ENCODE data around the gene CMTR1.

DNA sequence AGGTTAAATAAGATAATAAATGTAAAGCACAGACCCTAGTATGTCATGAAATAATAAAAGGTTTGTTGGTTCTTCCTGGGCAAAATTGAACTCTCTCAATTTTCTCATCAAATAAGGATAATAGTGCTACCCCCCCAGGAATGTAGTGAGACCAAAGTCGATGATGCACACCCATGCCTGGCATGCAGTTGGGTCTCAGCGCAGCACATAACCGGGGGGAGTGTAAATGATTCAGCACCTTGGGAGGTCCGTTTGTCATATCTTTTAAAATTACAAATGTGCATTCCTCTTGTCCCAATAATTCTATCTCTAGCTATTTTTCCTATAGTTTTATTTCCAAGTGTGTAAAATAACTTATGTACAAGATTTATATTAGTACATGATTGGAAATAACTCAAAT is 98.0 kb downstream of the CMTR1 start:
- TF ChIP-seq CTCF (conservative IDR thresholded peaks at IDR 0.05), result no peak
- no peak for TF ChIP-seq ZFX (IDR thresholded peaks at IDR 0.05)
